LNCaP clone FGC (cell line): ENCODE results near the gene SSR3.

ENCODE experiments used
- DNase-seq: peaks from one replicate; pipeline ENCODE4 v3.0.0-alpha.2; 2011; ENCODE audit warnings: low read depth
- H3K4me3 ChIP-seq: 2 replicates; pipeline ENCODE4 v1.5.1; 2011; ENCODE audit warnings: mild to moderate bottlenecking, low read depth, low read length, control low read depth
- TF ChIP-seq, protein P1 (sequence below): IDR thresholded peaks from 2 replicates; pipeline ENCODE4 v1.5.1; 2012; ENCODE audit warnings: mild to moderate bottlenecking; ENCODE audit not compliant: control insufficient read depth, insufficient read depth; ENCODE audit errors: extremely low read depth

Gene SSR3

DNA sequence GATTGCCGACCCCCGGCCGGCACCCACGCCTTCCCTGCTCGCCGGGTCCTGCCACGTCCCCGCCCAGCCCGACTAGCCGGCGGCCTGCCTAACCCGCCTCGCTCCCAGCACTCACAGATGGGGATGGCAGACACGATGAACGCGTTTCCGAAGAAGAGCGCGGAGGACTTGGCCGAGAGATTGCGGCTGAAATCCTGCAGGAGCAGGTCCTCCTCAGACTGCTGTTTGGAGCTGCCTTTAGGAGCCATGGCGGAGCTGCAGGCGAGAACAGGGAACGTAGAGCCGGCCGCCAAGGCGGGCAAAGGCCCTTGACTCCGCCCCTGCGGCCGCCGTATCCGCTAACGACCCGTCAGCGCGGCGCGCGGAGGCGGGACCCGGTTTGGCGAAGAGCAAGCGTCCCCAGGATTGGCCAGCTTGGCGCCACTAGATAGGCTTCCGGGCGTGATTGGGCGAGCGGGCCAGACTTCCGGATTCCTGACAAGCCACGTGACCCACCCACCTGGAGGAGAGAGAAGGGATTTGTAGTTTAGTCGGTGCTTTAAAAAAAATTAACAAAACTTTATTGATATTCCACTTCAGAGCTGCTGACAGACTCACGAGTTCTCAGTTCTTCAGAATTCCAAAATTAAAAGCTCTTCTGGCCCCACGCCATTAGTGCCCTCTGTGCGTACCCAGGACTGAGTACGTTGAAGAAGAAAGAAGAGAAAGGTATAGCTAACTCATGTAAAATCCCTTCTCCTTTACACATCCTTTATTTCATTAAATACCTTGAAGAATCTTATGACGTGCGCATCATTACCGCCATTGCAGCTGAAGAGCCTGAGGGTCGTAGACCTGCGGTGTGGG lies at the start of gene SSR3:
Gene SSR3 (minus strand): TSS at position 276 of the 846 bp plus-strand sequence. CDS start 28 bp downstream, at position 248.
- H3K4me3 ChIP-seq, result peak within 1 kb of the TSS; percentile 90
- DNase-seq, result peak; percentile 99
- TF ChIP-seq, protein P1, sequence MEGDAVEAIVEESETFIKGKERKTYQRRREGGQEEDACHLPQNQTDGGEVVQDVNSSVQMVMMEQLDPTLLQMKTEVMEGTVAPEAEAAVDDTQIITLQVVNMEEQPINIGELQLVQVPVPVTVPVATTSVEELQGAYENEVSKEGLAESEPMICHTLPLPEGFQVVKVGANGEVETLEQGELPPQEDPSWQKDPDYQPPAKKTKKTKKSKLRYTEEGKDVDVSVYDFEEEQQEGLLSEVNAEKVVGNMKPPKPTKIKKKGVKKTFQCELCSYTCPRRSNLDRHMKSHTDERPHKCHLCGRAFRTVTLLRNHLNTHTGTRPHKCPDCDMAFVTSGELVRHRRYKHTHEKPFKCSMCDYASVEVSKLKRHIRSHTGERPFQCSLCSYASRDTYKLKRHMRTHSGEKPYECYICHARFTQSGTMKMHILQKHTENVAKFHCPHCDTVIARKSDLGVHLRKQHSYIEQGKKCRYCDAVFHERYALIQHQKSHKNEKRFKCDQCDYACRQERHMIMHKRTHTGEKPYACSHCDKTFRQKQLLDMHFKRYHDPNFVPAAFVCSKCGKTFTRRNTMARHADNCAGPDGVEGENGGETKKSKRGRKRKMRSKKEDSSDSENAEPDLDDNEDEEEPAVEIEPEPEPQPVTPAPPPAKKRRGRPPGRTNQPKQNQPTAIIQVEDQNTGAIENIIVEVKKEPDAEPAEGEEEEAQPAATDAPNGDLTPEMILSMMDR, result no peak

DNA sequence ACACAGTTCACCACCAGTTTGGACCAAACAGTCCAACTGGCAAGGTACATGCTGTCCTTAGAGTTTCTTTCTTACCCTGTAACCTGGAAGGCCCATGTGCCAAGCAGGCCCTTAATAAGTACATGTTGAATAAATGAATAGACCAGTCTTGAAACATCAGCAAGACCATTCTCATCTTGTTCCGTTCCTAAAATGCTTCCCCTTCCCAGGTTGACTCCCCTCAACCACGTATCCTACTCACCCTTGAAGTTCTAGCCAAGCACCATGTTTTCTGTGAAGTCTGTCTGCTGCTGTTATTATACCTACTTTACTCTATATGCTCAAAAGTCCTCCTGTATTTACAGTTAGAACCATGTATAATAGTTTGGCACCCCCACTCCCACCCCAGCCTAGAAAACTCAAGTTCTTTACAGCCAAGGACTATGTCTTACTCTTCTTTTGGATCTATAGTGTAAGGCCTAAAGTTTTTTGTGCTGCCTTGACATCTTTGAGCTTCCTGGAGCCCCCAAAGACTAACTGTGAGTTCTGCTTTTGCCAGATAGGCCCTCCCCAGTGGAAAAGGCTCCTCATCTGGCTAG lies 49.2 kb upstream of the SSR3 start:
- H3K4me3 ChIP-seq, result no peak overlapping the region
- no peak for DNase-seq
- TF ChIP-seq, protein P1, result no peak

DNA sequence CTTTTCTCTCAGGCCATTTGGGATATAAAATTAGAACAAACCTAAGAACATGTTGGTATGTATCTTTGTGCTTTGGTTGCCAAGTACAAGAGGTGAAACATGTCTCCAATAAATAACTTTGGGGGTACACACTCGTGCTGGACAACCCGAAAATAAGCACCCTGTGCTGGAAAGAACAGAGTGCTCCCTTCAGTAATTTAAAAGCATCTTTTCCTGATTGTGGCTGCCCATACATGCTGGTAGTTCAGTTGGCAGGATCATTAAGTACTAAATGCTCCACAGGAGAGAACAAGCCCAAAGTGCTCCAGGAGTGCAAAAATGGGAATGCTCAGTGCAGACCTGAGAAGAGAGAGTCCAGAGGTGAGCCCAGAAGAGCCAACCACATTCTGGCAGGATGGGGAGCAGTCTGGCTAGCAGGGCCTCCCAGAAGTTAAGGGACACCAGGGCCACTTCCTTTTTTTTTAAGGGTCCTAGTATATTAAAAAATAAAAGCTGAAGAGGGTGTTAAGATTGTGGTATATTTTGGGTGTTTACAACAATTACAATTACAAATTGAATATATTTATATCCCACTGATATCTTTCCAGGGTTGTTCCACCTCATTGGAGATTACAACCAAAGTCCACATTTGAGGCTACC lies 48.6 kb upstream of the SSR3 start:
- DNase-seq, result no peak
- H3K4me3 ChIP-seq, result no peak overlapping the region
- TF ChIP-seq, protein P1, result no peak

DNA sequence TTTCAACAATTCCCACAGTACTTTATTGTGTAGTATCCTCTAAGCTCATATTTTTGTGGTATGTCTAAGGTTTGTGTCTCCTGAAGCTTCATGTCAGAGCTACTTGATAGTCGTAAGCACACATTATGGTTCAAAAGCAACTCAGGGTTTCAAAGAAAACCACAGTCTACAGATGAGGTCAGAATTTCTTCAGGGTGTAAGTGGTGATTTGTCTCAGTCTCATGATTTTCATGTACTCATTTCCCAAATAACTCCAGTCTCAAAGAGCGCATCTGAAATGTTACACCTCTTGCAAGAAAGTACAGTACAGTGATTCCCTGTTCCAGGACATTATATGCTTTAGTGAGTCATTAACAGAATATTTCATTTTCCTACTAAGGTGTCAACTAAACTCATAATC lies 47.5 kb upstream of the SSR3 start:
- no peak for DNase-seq
- TF ChIP-seq, protein P1, result no peak
- H3K4me3 ChIP-seq, result no peak overlapping the region

DNA sequence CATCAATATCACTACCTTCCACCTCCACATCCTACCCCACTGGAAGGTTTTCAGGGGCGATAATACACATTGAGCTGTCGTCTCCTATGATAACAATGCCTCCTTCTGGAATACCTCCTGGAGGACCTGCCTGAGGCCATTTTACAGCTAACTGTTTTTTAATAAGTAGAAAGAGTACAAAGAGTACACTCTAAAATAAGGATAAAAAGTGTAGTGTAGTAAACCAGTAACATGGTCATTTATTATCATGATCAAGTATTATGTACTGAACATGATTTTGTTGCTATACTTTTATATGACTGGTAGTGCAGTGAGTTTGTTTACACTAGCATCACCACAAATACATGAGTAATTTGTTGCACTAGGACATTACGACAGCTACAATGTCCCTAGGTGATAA lies 46.6 kb upstream of the SSR3 start:
- no peak for DNase-seq

DNA sequence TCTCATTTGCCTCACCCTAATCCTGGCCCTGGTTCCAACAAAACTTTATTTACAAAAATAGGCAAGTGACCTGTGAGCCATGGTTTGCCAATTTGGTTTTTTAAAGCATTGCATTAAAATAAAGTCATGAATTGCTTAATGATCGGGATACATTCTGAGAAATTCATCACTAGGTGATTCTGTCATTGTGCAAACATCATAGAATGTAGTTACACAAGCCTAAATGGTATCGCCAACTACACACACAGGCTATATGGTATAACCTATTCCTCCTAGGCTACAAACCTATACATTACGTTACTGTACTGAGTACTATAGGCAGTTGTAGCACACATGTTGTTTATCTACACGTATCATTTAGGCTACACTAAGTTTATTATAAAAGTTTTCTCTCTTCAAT lies 45.9 kb upstream of the SSR3 start:
- TF ChIP-seq, protein P1, result no peak
- no peak for DNase-seq
- H3K4me3 ChIP-seq, result no peak overlapping the region

More for the DNA sequence above, 46.6 kb upstream of the SSR3 start:
- TF ChIP-seq, protein P1, result no peak
- no peak overlapping the region for H3K4me3 ChIP-seq
